Inferior parietal cortex (tissue), 1 donor: Measurements from ENCODE around the gene PLEKHM1.

Experiments used
- DNase-seq: peaks from one replicate; pipeline ENCODE4 v3.0.0-alpha.2; 2016; ENCODE audit errors: extremely low spot score

PLEKHM1 gene

GRCh38 chr17:45427181-45427835, 63.2 kb downstream of the PLEKHM1 start:
- no peak for DNase-seq

GRCh38 chr17:45426561-45426960, 64.0 kb downstream of the PLEKHM1 start:
- DNase-seq: no peak

GRCh38 chr17:45425984-45426413, 64.5 kb downstream of the PLEKHM1 start:
- DNase-seq: no peak

GRCh38 chr17:45425125-45425983, 65.2 kb downstream of the PLEKHM1 start:
- no peak for DNase-seq

- no peak for DNase-seq
Measured at GRCh38 chr17:45424769-45425124, 65.8 kb downstream of the PLEKHM1 start.

GRCh38 chr17:45423975-45424335, 66.6 kb downstream of the PLEKHM1 start:
- DNase-seq: no peak

- no peak for DNase-seq
Measured at GRCh38 chr17:45423304-45423974, 67.1 kb downstream of the PLEKHM1 start.

GRCh38 chr17:45414990-45415881, 75.3 kb downstream of the PLEKHM1 start:
- no peak for DNase-seq

- DNase-seq: no peak
Measured at GRCh38 chr17:45413498-45413923, 77.0 kb downstream of the PLEKHM1 start.

GRCh38 chr17:45411348-45412105, 79.0 kb downstream of the PLEKHM1 start:
- DNase-seq: no peak

- no peak for DNase-seq
Measured at GRCh38 chr17:45410144-45411091, 80.1 kb downstream of the PLEKHM1 start.

GRCh38 chr17:45409659-45410076, 80.9 kb downstream of the PLEKHM1 start:
- DNase-seq: no peak

GRCh38 chr17:45408611-45409421, 81.7 kb downstream of the PLEKHM1 start:
- no peak for DNase-seq

GRCh38 chr17:45406107-45406506, 84.4 kb downstream of the PLEKHM1 start:
- no peak for DNase-seq

GRCh38 chr17:45405250-45406086, 85.1 kb downstream of the PLEKHM1 start:
- DNase-seq: no peak

GRCh38 chr17:45404870-45405249, 85.7 kb downstream of the PLEKHM1 start:
- DNase-seq: no peak

GRCh38 chr17:45403906-45404490, 86.5 kb downstream of the PLEKHM1 start:
- DNase-seq: no peak

- DNase-seq: no peak
Measured at GRCh38 chr17:45402916-45403315, 87.6 kb downstream of the PLEKHM1 start.
